Measurements from ENCODE around the gene CD164.

Gene CD164

GRCh38 chr6:109345986-109346385 is 36.3 kb downstream of the CD164 start:
- in situ Hi-C loops (cut with HindIII; ENCODE audit: low pct_ligation_motif_present, low sequenced_read_pairs): no loop called here
- no peak for DNase-seq
- Histone ChIP-seq H3K27me3 (replicated peaks) (no peaks in the 10 kb centered on the region), H3K36me3 (replicated peaks) (no peaks in the 10 kb centered on the region), H3K27ac (no peak overlapping the region), H3K4me3 (ENCODE audit: low read depth, low read length) (no peak overlapping the region)
- no peak for TF ChIP-seq CTCF (IDR thresholded peaks at IDR 0.05; ENCODE audit: low read depth, low read length, missing control alignments)

GRCh38 chr6:109344226-109344625 is 38.0 kb downstream of the CD164 start:
- H3K4me3 ChIP-seq (ENCODE audit: low read depth, low read length): no peak overlapping the region
- no peaks in the 10 kb centered on the region for H3K27me3 ChIP-seq (replicated peaks)
- no peak for TF ChIP-seq CTCF (IDR thresholded peaks at IDR 0.05; ENCODE audit: low read depth, low read length, missing control alignments)
- DNase-seq: no peak
- no peak overlapping the region for H3K27ac ChIP-seq
- in situ Hi-C loops (cut with HindIII; ENCODE audit: low pct_ligation_motif_present, low sequenced_read_pairs): no loop called here
- no peaks in the 10 kb centered on the region for H3K36me3 ChIP-seq (replicated peaks)

- DNase-seq: no peak
- no peak overlapping the region for H3K4me3 ChIP-seq (ENCODE audit: low read depth, low read length)
- no peak overlapping the region for H3K27ac ChIP-seq
- in situ Hi-C loops (cut with HindIII; ENCODE audit: low pct_ligation_motif_present, low sequenced_read_pairs): no loop called here
- no peaks in the 10 kb centered on the region for H3K27me3 ChIP-seq (replicated peaks)
- TF ChIP-seq CTCF (IDR thresholded peaks at IDR 0.05; ENCODE audit: low read depth, low read length, missing control alignments): no peak
- no peaks in the 10 kb centered on the region for H3K36me3 ChIP-seq (replicated peaks)
Measured at GRCh38 chr6:109343518-109343917, 38.7 kb downstream of the CD164 start.

DNA sequence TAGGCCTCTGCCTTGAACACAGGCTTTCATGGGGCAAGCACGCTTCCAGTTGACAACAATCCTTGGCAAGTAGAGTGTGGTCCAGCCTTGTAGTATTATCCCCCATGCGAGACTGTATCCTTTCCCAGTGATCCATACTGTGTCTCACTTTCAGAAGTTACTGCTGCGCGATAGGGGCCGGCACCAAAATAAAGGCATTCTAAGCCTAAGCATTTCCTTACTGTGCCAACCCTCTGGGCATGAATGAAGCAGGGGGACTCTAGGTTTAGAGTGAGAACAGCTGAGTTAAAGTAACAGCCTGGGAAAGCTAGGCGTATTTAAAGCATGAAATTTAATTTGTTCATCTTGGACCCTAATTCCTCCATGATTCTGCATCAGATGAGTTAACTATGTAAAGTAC is 39.4 kb downstream of the CD164 start:
- Histone ChIP-seq H3K27me3 (replicated peaks) (no peaks in the 10 kb centered on the region), H3K27ac (no peak overlapping the region), H3K36me3 (replicated peaks) (no peaks in the 10 kb centered on the region), H3K4me3 (ENCODE audit: low read depth, low read length) (no peak overlapping the region)
- TF ChIP-seq CTCF (IDR thresholded peaks at IDR 0.05; ENCODE audit: low read depth, low read length, missing control alignments): no peak
- in situ Hi-C loops (cut with HindIII; ENCODE audit: low pct_ligation_motif_present, low sequenced_read_pairs): no loop called here
- no peak for DNase-seq

- TF ChIP-seq CTCF (IDR thresholded peaks at IDR 0.05; ENCODE audit: low read depth, low read length, missing control alignments): no peak
- Histone ChIP-seq H3K27ac (no peak overlapping the region), H3K36me3 (replicated peaks) (no peaks in the 10 kb centered on the region), H3K4me3 (ENCODE audit: low read depth, low read length) (no peak overlapping the region), H3K27me3 (replicated peaks) (no peaks in the 10 kb centered on the region)
- no peak for DNase-seq
- in situ Hi-C loops (cut with HindIII; ENCODE audit: low pct_ligation_motif_present, low sequenced_read_pairs): no loop called here
Measured at GRCh38 chr6:109342506-109342905, 39.8 kb downstream of the CD164 start.

DNA sequence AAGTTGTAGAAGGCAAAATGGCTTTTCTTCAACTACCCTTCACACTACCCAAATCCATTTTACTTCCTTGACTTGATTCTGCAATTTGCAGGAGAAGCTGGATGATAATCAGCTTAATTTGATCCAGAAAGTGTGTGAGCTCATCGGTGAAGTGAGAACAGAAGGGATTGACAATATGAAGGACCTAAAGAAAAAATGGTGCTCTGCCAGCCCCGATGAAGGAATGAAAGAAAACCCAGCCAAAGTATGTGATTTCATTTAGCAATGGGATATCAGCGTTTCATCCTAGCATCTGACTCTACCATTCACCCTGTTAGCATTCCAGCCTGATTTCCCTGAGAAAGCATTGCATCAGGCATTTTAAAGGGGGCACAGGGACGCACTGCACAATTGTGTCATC is 41.5 kb downstream of the CD164 start:
- no peaks in the 10 kb centered on the region for H3K27me3 ChIP-seq (replicated peaks)
- in situ Hi-C loops (cut with HindIII; ENCODE audit: low pct_ligation_motif_present, low sequenced_read_pairs): no loop called here
- no peak for DNase-seq
- no peak overlapping the region for H3K27ac ChIP-seq
- H3K36me3 ChIP-seq (replicated peaks): no peaks in the 10 kb centered on the region
- no peak for TF ChIP-seq CTCF (IDR thresholded peaks at IDR 0.05; ENCODE audit: low read depth, low read length, missing control alignments)
- H3K4me3 ChIP-seq (ENCODE audit: low read depth, low read length): no peak overlapping the region

All from brain microvascular endothelial cell (primary cell).